ENCODE data around the gene ITPR1.

Gene ITPR1

GRCh38 chr3:4768021-4768420 is 274.9 kb downstream of the ITPR1 start:
- Histone ChIP-seq H3K9me3 (no peaks in the 10 kb centered on the region; the same call in 1 of the 2 replicates), H3K27me3 (ENCODE audit: low read depth) (no peaks in the 10 kb centered on the region), H3K36me3 (replicated peaks) (no peaks in the 10 kb centered on the region), H3K4me3 (no peak overlapping the region), H3K4me1 (no peaks in the 10 kb centered on the region)
- no peak for DNase-seq (ENCODE audit: low spot score in 2 of 2)
- in situ Hi-C loops (cut with MboI; ENCODE audit: low sequenced_read_pairs), result no loop called here

- Histone ChIP-seq H3K4me1 (no peaks in the 10 kb centered on the region), H3K27me3 (ENCODE audit: low read depth) (no peaks in the 10 kb centered on the region), H3K9me3 (no peaks in the 10 kb centered on the region; the same call in 1 of the 2 replicates), H3K36me3 (replicated peaks) (no peaks in the 10 kb centered on the region), H3K4me3 (no peak overlapping the region)
- in situ Hi-C loops (cut with MboI; ENCODE audit: low sequenced_read_pairs), result no loop called here
- no peak for DNase-seq (ENCODE audit: low spot score in 2 of 2)
Measured at GRCh38 chr3:4768521-4768920, 275.4 kb downstream of the ITPR1 start.

GRCh38 chr3:4770561-4770960 is 277.4 kb downstream of the ITPR1 start:
- H3K27me3 ChIP-seq (ENCODE audit: low read depth), result no peaks in the 10 kb centered on the region
- no peaks in the 10 kb centered on the region; the same call in 1 of the 2 replicates for H3K9me3 ChIP-seq
- H3K4me3 ChIP-seq, result no peak overlapping the region
- H3K36me3 ChIP-seq (replicated peaks), result no peaks in the 10 kb centered on the region
- no peaks in the 10 kb centered on the region for H3K4me1 ChIP-seq
- no peak for DNase-seq (ENCODE audit: low spot score in 2 of 2)
- in situ Hi-C loops (cut with MboI; ENCODE audit: low sequenced_read_pairs), result no loop called here

GRCh38 chr3:4771243-4771642 is 278.1 kb downstream of the ITPR1 start:
- H3K4me1 ChIP-seq, result no peaks in the 10 kb centered on the region
- in situ Hi-C loops (cut with MboI; ENCODE audit: low sequenced_read_pairs), result no loop called here
- no peaks in the 10 kb centered on the region for H3K9me3 ChIP-seq
- H3K27me3 ChIP-seq (ENCODE audit: low read depth), result no peaks in the 10 kb centered on the region
- no peak overlapping the region for H3K4me3 ChIP-seq
- H3K36me3 ChIP-seq (replicated peaks), result no peaks in the 10 kb centered on the region
- no peak for DNase-seq (ENCODE audit: low spot score in 2 of 2)

GRCh38 chr3:4772171-4772804 is 279.1 kb downstream of the ITPR1 start:
- in situ Hi-C loops (cut with MboI; ENCODE audit: low sequenced_read_pairs), result no loop called here

GRCh38 chr3:4772858-4773257 is 279.7 kb downstream of the ITPR1 start:
- in situ Hi-C loops (cut with MboI; ENCODE audit: low sequenced_read_pairs), result no loop called here
- DNase-seq (ENCODE audit: low spot score in 2 of 2), result no peak
- H3K27me3 ChIP-seq (ENCODE audit: low read depth), result no peaks in the 10 kb centered on the region
- no peaks in the 10 kb centered on the region for H3K4me1 ChIP-seq
- no peak overlapping the region for H3K4me3 ChIP-seq
- no peaks in the 10 kb centered on the region for H3K36me3 ChIP-seq (replicated peaks)
- H3K9me3 ChIP-seq, result no peaks in the 10 kb centered on the region

More at GRCh38 chr3:4772171-4772804, 279.1 kb downstream of the ITPR1 start:
- Histone ChIP-seq H3K27me3 (ENCODE audit: low read depth) (no peaks in the 10 kb centered on the region), H3K9me3 (no peaks in the 10 kb centered on the region), H3K36me3 (replicated peaks) (no peaks in the 10 kb centered on the region), H3K4me3 (no peak overlapping the region), H3K4me1 (no peaks in the 10 kb centered on the region)
- DNase-seq (ENCODE audit: low spot score in 2 of 2), result no peak

- in situ Hi-C loops (cut with MboI; ENCODE audit: low sequenced_read_pairs), result no loop called here
- no peak for DNase-seq (ENCODE audit: low spot score in 2 of 2)
- no peak overlapping the region for H3K4me3 ChIP-seq
- no peaks in the 10 kb centered on the region for H3K9me3 ChIP-seq
- no peaks in the 10 kb centered on the region for H3K4me1 ChIP-seq
- H3K36me3 ChIP-seq (replicated peaks), result no peaks in the 10 kb centered on the region
- H3K27me3 ChIP-seq (ENCODE audit: low read depth), result no peaks in the 10 kb centered on the region
Measured at GRCh38 chr3:4773583-4773982, 280.4 kb downstream of the ITPR1 start.

- Histone ChIP-seq H3K4me1 (no peaks in the 10 kb centered on the region), H3K27me3 (ENCODE audit: low read depth) (no peaks in the 10 kb centered on the region), H3K36me3 (replicated peaks) (no peaks in the 10 kb centered on the region), H3K9me3 (no peaks in the 10 kb centered on the region), H3K4me3 (no peak overlapping the region)
- DNase-seq (ENCODE audit: low spot score in 2 of 2), result no peak
- in situ Hi-C loops (cut with MboI; ENCODE audit: low sequenced_read_pairs), result no loop called here
Measured at GRCh38 chr3:4774531-4774930, 281.4 kb downstream of the ITPR1 start.

- no peaks in the 10 kb centered on the region for H3K4me1 ChIP-seq
- H3K27me3 ChIP-seq (ENCODE audit: low read depth), result no peaks in the 10 kb centered on the region
- no peak for DNase-seq (ENCODE audit: low spot score in 2 of 2)
- no peaks in the 10 kb centered on the region for H3K36me3 ChIP-seq (replicated peaks)
- in situ Hi-C loops (cut with MboI; ENCODE audit: low sequenced_read_pairs), result no loop called here
- H3K4me3 ChIP-seq, result no peak overlapping the region
- no peaks in the 10 kb centered on the region for H3K9me3 ChIP-seq
Measured at GRCh38 chr3:4776399-4776979, 283.3 kb downstream of the ITPR1 start.

GRCh38 chr3:4776980-4777581 is 283.9 kb downstream of the ITPR1 start:
- H3K4me3 ChIP-seq, result no peak overlapping the region
- no peaks in the 10 kb centered on the region for H3K4me1 ChIP-seq
- in situ Hi-C loops (cut with MboI; ENCODE audit: low sequenced_read_pairs), result no loop called here
- no peaks in the 10 kb centered on the region for H3K36me3 ChIP-seq (replicated peaks)
- no peaks in the 10 kb centered on the region for H3K9me3 ChIP-seq
- H3K27me3 ChIP-seq (ENCODE audit: low read depth), result no peaks in the 10 kb centered on the region
- DNase-seq (ENCODE audit: low spot score in 2 of 2), result no peak

- H3K4me1 ChIP-seq, result no peaks in the 10 kb centered on the region
- no peaks in the 10 kb centered on the region for H3K27me3 ChIP-seq (ENCODE audit: low read depth)
- in situ Hi-C loops (cut with MboI; ENCODE audit: low sequenced_read_pairs), result no loop called here
- no peak overlapping the region for H3K4me3 ChIP-seq
- DNase-seq (ENCODE audit: low spot score in 2 of 2), result no peak
- H3K36me3 ChIP-seq (replicated peaks), result no peaks in the 10 kb centered on the region
- no peaks in the 10 kb centered on the region for H3K9me3 ChIP-seq
Measured at GRCh38 chr3:4778119-4778518, 285.0 kb downstream of the ITPR1 start.

- in situ Hi-C loops (cut with MboI; ENCODE audit: low sequenced_read_pairs), result no loop called here
Measured at GRCh38 chr3:4778740-4779139, 285.6 kb downstream of the ITPR1 start.

GRCh38 chr3:4780545-4780957 is 287.4 kb downstream of the ITPR1 start:
- H3K4me3 ChIP-seq, result no peak overlapping the region
- H3K27me3 ChIP-seq (ENCODE audit: low read depth), result no peaks in the 10 kb centered on the region
- DNase-seq (ENCODE audit: low spot score in 2 of 2), result no peak
- H3K36me3 ChIP-seq (replicated peaks), result no peaks in the 10 kb centered on the region
- H3K4me1 ChIP-seq, result no peaks in the 10 kb centered on the region
- H3K9me3 ChIP-seq, result no peaks in the 10 kb centered on the region
- in situ Hi-C loops (cut with MboI; ENCODE audit: low sequenced_read_pairs), result no loop called here

More at GRCh38 chr3:4778740-4779139, 285.6 kb downstream of the ITPR1 start:
- no peaks in the 10 kb centered on the region for H3K4me1 ChIP-seq
- no peak overlapping the region for H3K4me3 ChIP-seq
- no peaks in the 10 kb centered on the region for H3K9me3 ChIP-seq
- H3K36me3 ChIP-seq (replicated peaks), result no peaks in the 10 kb centered on the region
- H3K27me3 ChIP-seq (ENCODE audit: low read depth), result no peaks in the 10 kb centered on the region
- DNase-seq (ENCODE audit: low spot score in 2 of 2), result no peak

GRCh38 chr3:4782095-4782494 is 288.9 kb downstream of the ITPR1 start:
- Histone ChIP-seq H3K9me3 (no peaks in the 10 kb centered on the region), H3K36me3 (replicated peaks) (no peaks in the 10 kb centered on the region), H3K27me3 (ENCODE audit: low read depth) (no peaks in the 10 kb centered on the region), H3K4me1 (no peaks in the 10 kb centered on the region), H3K4me3 (no peak overlapping the region)
- DNase-seq (ENCODE audit: low spot score in 2 of 2), result no peak
- in situ Hi-C loops (cut with MboI; ENCODE audit: low sequenced_read_pairs), result no loop called here
